HG02884 (cell line): ENCODE data around the gene APBB2.

Experiments used
- ATAC-seq: cut with Tn5 transposase; IDR thresholded peaks from one replicate; pipeline ENCODE4 v1.9.1; 2021; ENCODE audit warnings: mild to moderate bottlenecking, moderate library complexity; ENCODE audit not compliant: unreplicated experiment

Gene APBB2

DNA sequence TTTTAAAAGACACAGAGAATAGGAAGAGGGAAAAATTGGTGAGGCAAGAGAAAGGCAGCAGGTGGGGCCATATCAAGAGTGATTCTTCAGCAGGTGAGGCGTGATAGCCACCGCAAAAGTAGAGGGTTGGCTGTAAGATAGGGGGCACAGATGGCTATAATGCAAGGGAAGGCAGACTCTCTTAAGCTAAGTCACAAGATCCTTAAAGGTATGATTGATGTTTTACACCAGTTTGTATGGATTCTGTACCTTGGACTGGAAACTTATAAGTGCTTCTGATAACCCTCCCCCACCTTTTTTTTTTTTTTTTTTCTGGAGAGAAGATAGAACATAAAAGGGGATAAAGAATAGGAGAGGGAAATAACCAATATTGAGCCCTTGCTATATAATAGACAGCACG lies 424.6 kb downstream of the APBB2 start:
- ATAC-seq = no peak

GRCh38 chr4:40789031-40789430 lies 425.3 kb downstream of the APBB2 start:
- ATAC-seq = no peak

DNA sequence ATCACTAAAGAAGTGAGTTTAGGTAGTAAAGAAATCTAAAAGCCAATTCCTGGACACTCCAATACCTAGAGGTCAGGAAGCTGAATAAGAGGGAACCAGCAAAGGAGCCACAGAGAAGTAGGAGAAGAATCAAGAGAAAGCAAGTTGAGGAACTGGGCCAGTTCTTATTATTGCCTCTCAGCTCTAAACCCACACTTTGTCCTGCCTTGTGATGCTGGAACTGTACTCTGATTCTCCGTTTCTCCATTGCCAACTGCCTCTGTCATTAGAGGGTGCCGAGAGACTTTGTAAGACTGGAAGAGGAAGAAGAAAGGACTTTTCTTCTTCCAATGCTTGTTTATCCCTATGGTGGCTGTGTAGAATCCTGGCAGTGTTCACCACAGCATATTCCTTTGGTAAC lies 426.0 kb downstream of the APBB2 start:
- ATAC-seq = no peak

GRCh38 chr4:40785727-40786126 lies 428.6 kb downstream of the APBB2 start:
- ATAC-seq = no peak

DNA sequence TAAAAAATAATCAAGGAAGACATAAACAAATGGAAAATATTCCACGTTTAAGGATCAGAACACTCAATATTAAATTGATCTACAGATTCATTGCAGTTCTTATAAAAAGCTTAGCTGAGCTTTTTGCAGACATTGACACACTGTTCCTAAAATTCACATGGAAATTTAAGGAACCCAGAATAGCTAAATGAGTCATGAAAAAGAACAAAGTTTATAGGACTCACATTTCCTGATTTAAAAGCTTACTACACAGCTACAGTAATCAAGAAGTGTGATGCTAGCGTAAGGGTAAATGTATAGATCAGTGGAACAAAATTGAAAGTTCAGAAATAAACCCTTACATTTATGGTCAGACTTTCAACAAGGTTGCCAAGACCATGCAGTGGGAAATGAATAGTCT lies 431.5 kb downstream of the APBB2 start:
- no peak for ATAC-seq

DNA sequence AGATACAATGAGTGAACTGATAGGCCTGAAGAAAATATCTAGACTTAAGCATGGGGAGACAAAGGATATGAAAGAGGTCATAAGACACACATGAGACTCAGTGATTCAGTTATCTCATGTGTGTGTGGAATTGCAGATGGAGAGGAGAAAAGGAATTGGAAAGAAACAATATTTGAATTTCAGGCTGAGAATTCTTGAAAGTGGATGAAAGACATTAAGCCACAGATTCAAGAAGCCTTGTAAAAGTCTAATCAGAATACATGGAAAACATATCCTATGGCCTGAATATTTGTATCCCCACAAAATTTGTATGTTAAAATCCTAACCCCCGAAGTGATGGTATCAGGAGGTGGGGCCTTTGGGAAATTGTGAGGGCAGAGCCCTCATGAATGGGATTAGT lies 436.3 kb downstream of the APBB2 start:
- ATAC-seq = no peak

DNA sequence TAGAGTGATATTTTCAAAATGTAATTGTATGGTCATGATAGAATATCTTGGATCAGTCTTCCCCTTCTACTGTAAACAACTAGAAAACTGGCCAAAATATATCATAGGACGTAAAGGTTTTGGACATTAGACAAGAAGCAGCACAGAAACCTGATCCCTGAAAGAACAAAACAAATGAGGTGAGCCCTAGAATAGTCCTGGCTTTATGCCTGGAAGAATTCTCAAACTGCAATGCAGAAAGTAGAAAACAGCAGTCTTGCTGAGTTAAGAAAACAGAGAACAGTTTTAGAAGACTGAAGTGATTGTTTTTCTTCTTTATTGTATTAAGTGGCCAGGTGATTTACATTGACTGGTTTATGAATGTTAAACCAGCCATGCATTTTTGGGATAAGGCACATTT lies 445.1 kb downstream of the APBB2 start:
- ATAC-seq = no peak

DNA sequence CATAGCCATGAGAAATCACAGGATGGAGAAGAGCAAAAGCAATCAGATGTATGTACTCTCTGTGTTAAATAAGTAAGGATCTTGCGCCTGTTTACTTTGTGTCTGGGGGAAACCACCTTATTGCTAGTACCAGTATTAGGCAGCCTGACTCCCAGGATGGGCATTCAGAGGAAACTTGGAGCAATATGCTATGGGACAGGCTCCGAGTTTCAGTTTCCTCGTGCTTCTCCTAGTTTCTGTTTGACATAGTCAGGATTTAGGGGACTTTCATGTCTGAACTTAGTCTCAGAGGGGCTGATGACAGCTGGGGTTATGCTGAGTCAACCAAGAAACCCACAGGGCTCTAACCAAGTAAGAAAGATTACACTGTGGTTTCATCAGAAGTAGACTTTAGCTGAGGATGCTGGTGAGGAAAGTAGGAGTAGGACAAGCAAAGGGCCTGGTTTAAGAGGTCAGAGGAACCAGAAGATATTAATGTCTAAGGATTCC lies 451.1 kb downstream of the APBB2 start:
- peak; percentile 100 for ATAC-seq
